SK-MEL-5 (cell line): ENCODE measurements around the gene SLK. TPM values are rescaled to one million over a fixed set of nuclear protein-coding genes. Genes with fewer than 3 reads are reported as not detected.

Experiments
- DNase-seq: peaks from one replicate; pipeline ENCODE4 v3.0.0-alpha.2; 2016; ENCODE audit warnings: low read depth, low spot score
- in situ Hi-C: cut with HindIII; loops from 2 replicates; pipeline ENCODE4 v1.10.0; 2016; ENCODE audit warnings: low sequenced_read_pairs, high pct_unique_total_duplicates, low pct_unique_long_range_greater_than_20kb
- small RNA-seq, 2 experiments: library from RNA; depleted of rRNA; stranded (forward); fragments of <200 nt; gene quantifications; one replicate each; pipeline ENCODE3, GENCODE V24; 2014
- total RNA-seq: library from RNA; depleted of rRNA; stranded (reverse); fragments of >200 nt; shearing (Covaris generic); gene quantifications from 2 replicates; pipeline ENCODE4 v1.2.3, GENCODE V29; 2014; rRNA removed

The SLK gene
- total RNA-seq, 1 experiment from 2014 or later: 29.0 TPM

DNA sequence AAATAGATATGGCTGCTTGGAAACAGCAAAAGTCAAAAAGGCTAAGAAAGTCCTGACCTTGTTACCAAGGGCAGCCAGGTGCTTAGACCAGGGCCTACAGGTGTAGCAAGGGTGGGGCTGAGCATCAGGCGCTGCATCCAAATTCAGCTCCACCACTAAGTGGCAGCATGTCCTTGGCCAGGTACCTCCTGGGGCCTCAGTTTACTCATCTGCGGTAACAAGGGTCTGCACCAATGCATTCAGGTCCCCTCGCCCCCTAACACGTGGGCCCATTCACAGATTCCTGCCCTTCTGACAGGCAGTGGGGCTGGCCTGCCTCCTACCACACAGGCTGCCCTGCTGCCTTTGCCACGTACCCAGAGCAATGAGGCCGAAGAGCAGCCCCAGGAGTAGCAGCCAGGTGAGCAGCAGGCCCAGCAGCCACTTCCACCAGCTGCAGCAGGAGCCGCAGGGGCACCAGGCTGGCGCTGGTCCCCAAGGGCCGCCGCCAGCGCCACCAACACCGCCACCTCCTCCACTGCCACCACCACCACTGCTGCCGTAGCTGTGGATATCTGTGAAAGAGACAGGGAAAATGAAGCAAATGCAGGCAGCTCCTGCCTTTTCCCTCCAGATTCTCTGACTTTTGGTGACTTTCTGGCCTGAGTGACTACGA lies 89.8 kb downstream of the SLK start:
- in situ Hi-C loops: no loop called here

DNA sequence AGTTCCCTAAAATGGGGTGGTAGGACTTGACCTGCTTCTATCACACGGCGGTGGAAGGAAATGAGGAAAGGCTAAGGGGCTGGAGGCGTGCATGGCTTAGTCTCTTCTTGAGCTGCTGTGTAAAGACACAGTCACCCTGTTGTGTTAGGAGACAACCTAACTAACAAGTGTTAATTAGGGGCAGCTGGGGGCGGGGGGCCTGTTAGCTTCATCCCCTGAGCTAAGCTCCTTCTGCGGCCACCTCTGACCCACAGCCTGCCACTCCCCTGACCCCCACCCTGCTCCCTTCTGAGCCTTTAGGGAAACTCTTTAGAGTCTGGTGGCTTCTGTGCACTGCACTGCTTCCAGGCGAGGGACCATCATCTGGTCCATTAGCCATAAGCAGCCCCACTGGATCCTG lies 90.8 kb downstream of the SLK start:
- no peak for DNase-seq
- in situ Hi-C loops: no loop called here

More for the DNA sequence above, 89.8 kb downstream of the SLK start:
- DNase-seq: no peak

DNA sequence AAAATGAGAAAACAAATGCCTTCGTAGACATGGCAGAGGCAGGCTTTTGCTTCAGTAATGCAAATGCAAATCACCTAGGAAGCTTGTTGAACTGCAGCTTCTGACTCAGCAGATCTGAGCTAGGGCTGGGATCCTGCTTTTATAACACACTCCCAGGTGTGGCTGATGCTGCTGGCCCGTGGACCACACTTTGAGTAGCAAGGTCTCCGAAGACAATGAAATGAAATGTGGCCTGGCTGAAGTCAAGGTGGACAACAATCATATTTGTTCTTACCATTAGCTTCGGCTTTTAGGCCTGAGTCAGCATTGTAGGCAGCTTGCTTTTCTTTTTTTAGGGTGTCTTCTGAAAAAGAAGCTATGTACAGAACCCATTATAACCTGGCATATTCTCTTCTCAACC lies 92.4 kb downstream of the SLK start:
- in situ Hi-C loops: no loop called here

DNA sequence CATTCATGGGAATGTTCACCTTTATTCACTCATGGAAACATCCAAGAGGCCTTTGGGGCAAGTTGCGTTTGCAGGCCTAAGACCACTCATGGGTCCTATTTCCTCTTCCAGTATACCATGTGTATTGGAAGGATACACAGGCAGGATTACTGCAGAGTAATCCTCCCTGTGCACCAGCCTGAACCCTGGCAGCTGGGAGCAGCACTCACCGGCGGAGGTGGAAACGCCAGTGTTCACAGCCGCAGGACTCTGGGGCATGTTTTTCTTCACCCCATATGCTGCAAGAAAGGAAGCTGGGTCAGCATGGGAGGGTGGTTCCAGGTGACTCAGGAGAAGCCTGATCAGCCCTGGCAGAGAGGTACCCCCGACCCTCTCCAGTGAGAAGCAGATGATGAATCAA lies 94.3 kb downstream of the SLK start:
- no peak for DNase-seq
- in situ Hi-C loops: no loop called here

More for the DNA sequence above, 92.4 kb downstream of the SLK start:
- no peak for DNase-seq

DNA sequence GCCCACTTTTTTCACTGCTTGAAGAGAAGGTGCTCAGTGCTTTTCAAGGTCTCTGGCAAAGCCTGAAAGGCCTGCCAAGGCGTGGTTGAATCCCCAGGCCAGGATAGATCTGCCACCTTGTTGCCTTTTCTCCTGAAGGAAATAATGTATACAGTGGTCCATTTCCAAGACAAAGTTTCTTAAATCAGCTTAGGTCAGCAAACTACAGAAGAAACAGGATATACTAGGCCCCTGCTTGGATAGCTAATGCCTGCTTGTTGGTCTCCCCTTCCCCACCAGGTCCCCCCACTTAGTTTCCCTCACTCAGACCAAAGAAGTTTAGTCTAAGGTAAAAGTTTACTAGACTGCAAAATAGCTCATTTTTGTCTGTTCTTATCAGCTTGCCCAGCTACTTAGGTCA lies 98.8 kb downstream of the SLK start:
- in situ Hi-C loops: no loop called here
- no peak for DNase-seq

DNA sequence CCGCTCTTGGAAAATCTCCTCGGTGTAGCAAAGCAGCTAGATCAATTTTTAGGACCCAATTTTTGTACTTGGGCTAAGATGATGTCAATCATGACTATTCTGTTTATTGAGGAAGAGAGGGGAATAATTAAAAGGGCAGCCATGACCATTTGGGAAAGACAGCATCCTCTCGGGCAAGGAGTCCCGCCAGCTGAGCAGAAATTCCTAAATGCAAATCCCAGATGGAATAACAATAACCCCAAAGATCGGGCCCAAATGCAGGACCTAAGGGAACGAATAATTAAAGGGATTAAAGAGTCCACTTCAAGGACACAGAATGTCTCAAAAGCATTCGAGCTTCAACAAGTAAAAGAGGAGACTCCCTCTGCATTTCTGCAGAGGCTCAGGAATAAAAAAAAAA lies 100.0 kb downstream of the SLK start:
- in situ Hi-C loops: no loop called here
- DNase-seq: no peak

DNA sequence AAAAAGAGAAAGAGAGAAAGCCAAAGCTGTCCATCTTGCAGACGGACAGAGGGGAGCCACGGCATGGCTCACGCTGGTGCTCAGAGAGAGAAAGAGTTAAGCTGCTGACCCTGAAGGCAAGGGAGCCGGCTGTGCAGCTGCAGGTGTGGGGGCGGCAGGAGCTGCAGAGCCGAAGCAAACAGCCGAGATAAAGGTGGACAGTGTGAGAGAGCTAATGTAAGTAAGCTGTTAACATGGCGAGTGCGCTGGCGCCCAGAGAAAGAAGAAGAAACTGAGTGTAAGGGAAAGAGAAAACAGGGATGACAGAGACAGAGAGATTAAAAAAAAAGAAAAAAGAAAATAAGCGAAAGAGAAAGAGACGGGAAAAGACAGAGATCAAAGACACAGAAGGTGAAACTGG lies 100.6 kb downstream of the SLK start:
- no peak for DNase-seq
- in situ Hi-C loops: no loop called here

DNA sequence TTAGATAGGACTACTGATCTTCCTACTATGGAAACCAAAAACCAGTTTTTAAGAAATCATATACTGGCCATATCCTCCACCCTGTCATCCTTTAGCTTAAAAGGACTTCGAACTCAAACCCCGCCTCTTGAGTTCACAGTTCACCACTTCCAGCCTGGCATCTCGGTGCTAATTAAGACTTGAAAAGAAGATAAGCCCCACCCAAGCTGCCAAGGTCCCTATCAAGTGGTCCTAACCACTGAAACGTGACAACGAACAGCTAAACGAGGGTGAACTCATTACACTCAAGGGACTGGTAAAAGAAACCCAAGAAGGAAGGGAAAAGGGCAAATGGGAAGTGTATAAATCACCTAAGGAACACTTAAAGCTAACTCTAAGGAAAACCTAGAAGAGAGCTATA lies 102.7 kb downstream of the SLK start:
- in situ Hi-C loops: no loop called here
- DNase-seq: no peak

DNA sequence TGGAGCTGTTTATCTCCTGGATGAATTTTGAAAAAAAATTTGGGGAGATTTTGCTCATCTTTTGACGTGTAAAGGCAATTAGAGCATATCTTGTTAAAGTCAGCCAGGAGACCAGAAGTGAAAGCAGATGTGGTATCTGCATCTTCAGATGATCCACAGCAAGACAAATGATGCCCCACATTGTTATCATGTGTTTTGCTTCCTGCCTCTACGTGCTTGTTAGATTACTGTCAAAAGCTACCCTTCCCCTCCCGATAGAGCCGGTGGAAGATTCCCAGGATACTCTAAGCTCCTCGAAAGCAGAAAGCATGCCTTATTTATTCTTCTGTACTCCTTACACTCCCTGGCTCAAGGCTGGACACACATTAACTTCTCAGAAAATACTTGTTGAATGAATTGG lies 105.8 kb downstream of the SLK start:
- DNase-seq: no peak
- in situ Hi-C loops: no loop called here

DNA sequence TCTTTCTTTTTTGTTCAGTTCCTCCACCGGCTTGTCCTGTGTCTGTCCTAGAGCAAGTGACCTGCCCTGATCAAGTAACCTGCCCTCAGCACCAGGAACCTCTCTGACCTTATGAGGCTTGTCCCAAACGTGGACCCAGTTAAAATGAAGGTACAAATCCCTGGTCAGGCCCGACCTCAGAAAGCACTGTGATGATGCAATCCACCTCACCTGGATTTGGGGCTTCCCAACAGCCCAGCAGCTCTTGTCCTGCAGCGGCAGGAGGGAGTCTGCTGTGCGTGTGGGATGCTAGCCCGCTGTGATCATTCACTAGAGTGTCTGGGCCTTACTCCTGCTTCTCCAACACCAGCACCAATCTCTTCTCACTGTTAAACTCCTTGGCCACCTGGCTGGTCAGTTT lies 107.6 kb downstream of the SLK start:
- in situ Hi-C loops: no loop called here
- DNase-seq: no peak

DNA sequence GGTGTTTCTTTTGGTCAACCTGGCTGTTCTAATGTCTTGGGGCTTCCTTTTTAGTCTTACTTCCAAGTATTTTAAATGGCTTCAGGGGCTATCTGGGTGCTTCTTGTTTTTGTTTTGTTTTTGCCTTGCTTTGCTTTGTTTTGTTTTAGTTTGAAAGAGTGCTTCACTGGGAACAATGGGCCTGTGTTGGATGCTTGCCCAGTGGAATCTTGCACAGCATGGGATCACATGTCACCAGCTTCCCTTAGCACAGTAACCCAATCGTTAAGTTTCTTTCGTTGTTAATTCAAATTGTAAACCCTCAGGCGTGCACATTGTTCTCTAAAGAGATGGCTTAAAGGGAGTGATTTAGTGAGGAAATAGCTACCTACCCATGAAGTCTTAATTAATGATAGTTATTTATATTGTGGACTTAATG lies 109.8 kb downstream of the SLK start:
- in situ Hi-C loops: no loop called here
- DNase-seq: peak; percentile 81

DNA sequence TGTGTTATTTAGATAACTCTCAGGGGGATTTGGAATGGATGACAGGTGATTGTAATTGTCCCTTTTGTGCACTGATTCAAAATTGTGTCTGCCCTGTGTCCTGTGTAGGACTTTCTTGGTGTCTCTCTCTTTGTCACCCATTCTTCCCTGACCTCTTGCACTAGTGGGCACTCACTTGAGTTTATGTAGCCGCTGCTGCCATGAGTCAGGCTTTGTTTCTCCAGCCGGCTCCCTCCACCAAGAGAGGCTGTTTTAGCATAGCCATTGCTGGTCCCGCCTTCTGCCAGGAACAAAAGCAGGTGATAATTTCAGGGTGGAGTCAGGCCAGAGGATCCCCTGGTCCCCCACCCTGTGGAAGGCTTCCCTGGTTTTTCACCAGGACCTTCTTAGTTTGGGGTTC lies 110.3 kb downstream of the SLK start:
- peak; percentile 4 for DNase-seq
- in situ Hi-C loops: no loop called here

DNA sequence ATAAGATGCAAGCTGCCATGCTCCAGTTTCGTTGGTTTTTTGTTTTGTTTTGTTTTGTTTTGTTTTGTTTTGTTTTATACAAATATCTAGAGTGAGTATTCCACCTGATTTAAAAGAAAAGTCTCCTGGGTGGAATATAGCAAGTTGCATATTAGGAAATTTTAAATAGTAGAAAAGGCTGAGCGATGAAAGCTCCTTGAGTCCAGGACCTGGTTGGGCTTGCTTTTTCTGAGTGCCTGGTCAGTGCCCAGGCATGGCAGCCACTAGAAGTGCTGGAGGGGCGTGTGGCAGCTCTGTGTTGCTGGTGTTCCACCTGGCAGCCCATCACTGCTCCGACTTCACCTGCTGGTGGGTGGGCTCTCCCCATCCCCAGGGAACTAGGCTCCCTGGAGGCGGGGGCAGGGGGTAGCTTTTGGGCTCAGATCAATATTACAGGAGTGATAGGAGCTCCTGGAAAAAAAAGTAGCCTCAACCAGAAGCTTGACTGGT lies 110.8 kb downstream of the SLK start:
- no peak for DNase-seq
- in situ Hi-C loops: no loop called here

Small RNA genes within 50 kb of the gene (small RNA-seq; reads per million reads assigned to genes)
- gene RN7SL524P: 0 reads per million in 2 experiments

Other genes starting within 250 kb of the SLK start
- gene SH3PXD2A, start 111.6 kb upstream of the SLK start, total RNA-seq: 0.37 and 0.48 TPM in 2 replicates
- 20.4 and 23.6 TPM in 2 replicates for gene STN1, start 49.0 kb upstream of the SLK start, total RNA-seq
- gene COL17A1, start 118.7 kb downstream of the SLK start, total RNA-seq: 0.43 and 0.45 TPM in 2 replicates
- gene SFR1, start 155.0 kb downstream of the SLK start, total RNA-seq: 7.2 and 8.6 TPM in 2 replicates